OCI-LY7 (cell line): Measurements from ENCODE around the gene LPP. TPM values are rescaled to one million over a fixed set of nuclear protein-coding genes. Genes with fewer than 3 reads are reported as not detected.
A peak's percentile ranks its signal among the peaks of the same experiment; 100 is the strongest.

ENCODE experiments used
- BruUV-seq: library from RNA; stranded (reverse); fragments of 400-500 nt; replicated peaks from 2 replicates; lab custom pipeline; 2021; lab: Mats Ljungman, UMichigan
- CTCF ChIA-PET: fragments of 300-600 bp; sonication (Branson Sonifier 250); formaldehyde crosslinking; loops from one replicate; lab custom pipeline; 2022; ENCODE audit warnings: antibody characterized with exemption; ENCODE audit not compliant: unreplicated experiment; lab: Charles Lee
- POLR2A ChIA-PET: fragments of 300-600 bp; sonication (Branson Sonifier 250); formaldehyde crosslinking; loops from one replicate; lab custom pipeline; 2022; ENCODE audit warnings: antibody characterized with exemption; lab: Charles Lee
- DNase-seq: peaks from one replicate; pipeline ENCODE4 v3.0.0-alpha.2; 2015; ENCODE audit warnings: low spot score
- H2AFZ ChIP-seq: fragments of 200-600 bp; sonication (generic), shearing (Covaris generic); 2 replicates; pipeline ENCODE4 v1.6.1; 2014; ENCODE audit warnings: mild to moderate bottlenecking, antibody characterized with exemption, low read length, moderate library complexity
- H3K27ac ChIP-seq: fragments of 200-600 bp; sonication (generic); 2 replicates; pipeline ENCODE4 v1.5.1; 2014; ENCODE audit warnings: mixed run types, low read depth, mild to moderate bottlenecking, moderate library complexity, low read length, inconsistent platforms; ENCODE audit not compliant: poor library complexity, severe bottlenecking
- H3K36me3 ChIP-seq: fragments of 200-600 bp; sonication (generic); 2 replicates; pipeline ENCODE4 v1.6.1; 2014; ENCODE audit warnings: mild to moderate bottlenecking, antibody characterized with exemption, low read length, moderate library complexity, mixed read lengths; ENCODE audit not compliant: insufficient read depth
- H3K4me1 ChIP-seq: fragments of 200-600 bp; sonication (generic); 2 replicates; pipeline ENCODE4 v1.5.1; 2014; ENCODE audit warnings: mild to moderate bottlenecking, low read length; ENCODE audit not compliant: insufficient read depth, poor library complexity, severe bottlenecking
- H3K4me2 ChIP-seq: fragments of 200-600 bp; sonication (generic); 2 replicates; pipeline ENCODE4 v1.6.1; 2014; ENCODE audit warnings: mild to moderate bottlenecking, low read length
- H3K4me3 ChIP-seq: fragments of 200-600 bp; sonication (generic); 2 replicates; pipeline ENCODE4 v1.5.1; 2014; ENCODE audit warnings: mild to moderate bottlenecking, low read depth, low read length; ENCODE audit not compliant: poor library complexity, severe bottlenecking
- H3K79me2 ChIP-seq: fragments of 200-600 bp; sonication (generic); 2 replicates; pipeline ENCODE4 v1.6.1; 2016; ENCODE audit warnings: low read depth, mild to moderate bottlenecking, low read length, moderate library complexity, mixed read lengths; ENCODE audit not compliant: insufficient read depth
- H3K9me2 ChIP-seq: fragments of 200-600 bp; sonication (generic); 2 replicates; pipeline ENCODE4 v1.6.1; 2016; ENCODE audit warnings: mild to moderate bottlenecking, low read length, mixed read lengths; ENCODE audit not compliant: insufficient read depth
- H3K9me3 ChIP-seq: fragments of 200-600 bp; sonication (generic); 2 replicates; pipeline ENCODE4 v1.6.1; 2014; ENCODE audit warnings: mild to moderate bottlenecking, mixed run types, low read length, mixed read lengths
- H4K20me1 ChIP-seq: fragments of 200-600 bp; sonication (generic); 2 replicates; pipeline ENCODE4 v1.6.1; 2014; ENCODE audit warnings: mild to moderate bottlenecking, antibody characterized with exemption, low read length, moderate library complexity, mixed read lengths; ENCODE audit not compliant: insufficient read depth
- EZH2phosphoT487 ChIP-seq: fragments of 200-600 bp; sonication (generic); IDR thresholded peaks from 2 replicates; pipeline ENCODE4 v1.6.1; 2018; ENCODE audit warnings: low read depth, borderline replicate concordance, mild to moderate bottlenecking, mixed run types, antibody characterized with exemption, low read length, moderate library complexity, mixed read lengths
- intact Hi-C: fragments of 100-400 bp; cut with micrococcal nuclease; formaldehyde crosslinking; loops from one replicate; pipeline ENCODE4 v1.10.0; 2022; ENCODE audit not compliant: unreplicated experiment
- total RNA-seq, 2 experiments: library from RNA; depleted of rRNA in 1 of 2; stranded (reverse); fragments of >200 nt in 1 of 2; shearing (Covaris generic) in 1 of 2; gene quantifications; 2 replicates each; pipeline ENCODE4 v1.2.3, GENCODE V29; 2014 to 2022
- TF ChIP-seq, protein P1 (sequence below): fragments of 200-600 bp; sonication (generic); conservative IDR thresholded peaks from 2 replicates; pipeline ENCODE4 v1.5.1; 2014; ENCODE audit warnings: mild to moderate bottlenecking, antibody characterized with exemption, low read length, moderate library complexity, mixed read lengths

Gene LPP
- total RNA-seq, 2 experiments from 2014 or later = 10.9 to 119 TPM

DNA sequence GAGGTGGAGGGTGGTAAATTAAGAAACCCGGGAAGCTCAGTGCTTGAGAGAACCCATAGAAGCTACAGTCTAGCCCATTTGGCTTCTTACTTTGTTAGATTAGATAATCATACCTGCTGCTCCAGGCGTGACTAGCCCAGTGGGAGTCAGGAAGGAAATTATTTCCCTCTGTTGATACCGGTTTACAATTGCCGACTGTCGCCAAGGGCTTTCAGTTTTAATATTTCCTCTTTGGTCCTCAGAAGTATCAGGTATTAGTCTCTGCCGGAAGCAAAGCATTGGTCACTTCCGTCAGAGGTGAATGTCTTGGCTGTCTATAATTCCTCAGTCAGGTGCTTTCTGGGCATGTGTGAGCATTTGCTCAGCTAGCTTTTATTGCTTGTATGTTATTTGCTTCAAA lies 75.2 kb downstream of the LPP start:
- H3K9me2 ChIP-seq = no peaks in the 10 kb centered on the region
- intact Hi-C loops = no loop called here
- H3K9me3 ChIP-seq = no peaks in the 10 kb centered on the region
- H4K20me1 ChIP-seq = no peaks in the 10 kb centered on the region
- peaks cover 3% of the 10 kb centered on the region; the same call in 1 of the 2 replicates for H3K36me3 ChIP-seq
- H3K4me1 ChIP-seq = peaks cover 33% of the 10 kb centered on the region
- no peak overlapping the region for H3K4me3 ChIP-seq
- H3K4me2 ChIP-seq = peak overlapping the region; percentile 33; the same call in 1 of the 2 replicates
- peak overlapping the region; percentile 13; the same call in 1 of the 2 replicates for H2AFZ ChIP-seq
- no peak overlapping the region for H3K27ac ChIP-seq
- no TSS peak for BruUV-seq
- TF ChIP-seq EZH2phosphoT487 = no peak
- TF ChIP-seq, protein P1, sequence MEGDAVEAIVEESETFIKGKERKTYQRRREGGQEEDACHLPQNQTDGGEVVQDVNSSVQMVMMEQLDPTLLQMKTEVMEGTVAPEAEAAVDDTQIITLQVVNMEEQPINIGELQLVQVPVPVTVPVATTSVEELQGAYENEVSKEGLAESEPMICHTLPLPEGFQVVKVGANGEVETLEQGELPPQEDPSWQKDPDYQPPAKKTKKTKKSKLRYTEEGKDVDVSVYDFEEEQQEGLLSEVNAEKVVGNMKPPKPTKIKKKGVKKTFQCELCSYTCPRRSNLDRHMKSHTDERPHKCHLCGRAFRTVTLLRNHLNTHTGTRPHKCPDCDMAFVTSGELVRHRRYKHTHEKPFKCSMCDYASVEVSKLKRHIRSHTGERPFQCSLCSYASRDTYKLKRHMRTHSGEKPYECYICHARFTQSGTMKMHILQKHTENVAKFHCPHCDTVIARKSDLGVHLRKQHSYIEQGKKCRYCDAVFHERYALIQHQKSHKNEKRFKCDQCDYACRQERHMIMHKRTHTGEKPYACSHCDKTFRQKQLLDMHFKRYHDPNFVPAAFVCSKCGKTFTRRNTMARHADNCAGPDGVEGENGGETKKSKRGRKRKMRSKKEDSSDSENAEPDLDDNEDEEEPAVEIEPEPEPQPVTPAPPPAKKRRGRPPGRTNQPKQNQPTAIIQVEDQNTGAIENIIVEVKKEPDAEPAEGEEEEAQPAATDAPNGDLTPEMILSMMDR = no peak
- no peak for DNase-seq
- ChIA-PET POLR2A (interaction anchor here (0.5 to 1.4 kb wide), 4 partner anchors 10 to 24 kb away, joined by 3 read pairs; no protein-coding TSS in a partner anchor), CTCF (interaction anchor here (1.6 kb wide), 1 partner anchor 11 kb away, joined by 4 read pairs; no protein-coding TSS in a partner anchor)
- H3K79me2 ChIP-seq = no peaks in the 10 kb centered on the region

DNA sequence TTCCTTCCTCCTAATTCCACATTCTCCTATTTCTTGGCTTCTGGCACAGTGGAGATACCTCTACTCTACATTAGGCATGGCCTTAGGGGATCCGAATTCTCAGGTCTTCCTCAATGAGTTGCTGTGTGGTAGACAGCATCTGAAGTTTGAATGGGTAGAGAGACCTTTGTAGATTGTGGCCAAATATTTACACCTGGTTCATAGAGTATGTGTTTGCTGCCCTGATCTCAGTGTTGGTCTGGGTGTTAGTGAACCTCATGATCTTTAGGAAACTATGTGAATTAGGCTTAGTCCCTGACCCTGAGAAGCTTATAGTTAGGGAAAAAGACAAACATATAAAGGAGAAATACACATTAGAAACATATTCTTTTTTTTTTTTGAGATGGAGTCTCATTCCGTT lies 75.8 kb downstream of the LPP start:
- Histone ChIP-seq H3K9me3 (no peaks in the 10 kb centered on the region), H3K4me2 (peak overlapping the region; percentile 33; the same call in 1 of the 2 replicates), H3K4me1 (peaks cover 39% of the 10 kb centered on the region), H3K27ac (no peak overlapping the region), H4K20me1 (no peaks in the 10 kb centered on the region), H3K4me3 (no peak overlapping the region), H3K79me2 (no peaks in the 10 kb centered on the region), H3K36me3 (no peaks in the 10 kb centered on the region; the same call in 1 of the 2 replicates), H3K9me2 (no peaks in the 10 kb centered on the region), H2AFZ (peak overlapping the region; percentile 13; the same call in 1 of the 2 replicates)
- TF ChIP-seq EZH2phosphoT487 = no peak
- TF ChIP-seq, protein P1 = no peak
- BruUV-seq = no TSS peak
- DNase-seq = no peak
- intact Hi-C loops = no loop called here
- POLR2A ChIA-PET = interaction anchor here (0.7 to 1.4 kb wide), 3 partner anchors 9 to 75 kb away, joined by 3 read pairs; no protein-coding TSS in a partner anchor
- CTCF ChIA-PET = interaction anchor here (1.6 kb wide), 1 partner anchor 11 kb away, joined by 4 read pairs; no protein-coding TSS in a partner anchor

DNA sequence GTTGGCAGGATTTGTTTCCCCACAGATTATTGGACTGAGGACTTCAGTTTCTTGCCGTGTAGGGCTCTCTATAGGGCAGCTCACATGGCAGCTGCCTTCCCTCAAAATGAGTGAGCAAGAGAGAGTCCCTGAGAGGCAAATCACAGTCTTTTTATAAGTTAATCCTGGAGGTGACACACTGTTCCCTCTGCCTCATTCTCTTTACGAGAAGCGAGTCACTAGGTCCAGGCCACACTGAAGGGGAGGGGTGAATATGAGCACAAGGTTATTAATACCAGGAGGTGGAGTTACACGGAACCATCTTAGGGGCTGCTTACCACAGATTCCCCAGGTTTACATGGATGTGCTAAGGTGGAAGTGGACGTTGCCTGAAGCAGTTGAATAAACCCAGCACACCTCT lies 77.0 kb downstream of the LPP start:
- Histone ChIP-seq H3K4me2 (no peak overlapping the region), H3K9me3 (no peaks in the 10 kb centered on the region), H3K9me2 (no peaks in the 10 kb centered on the region), H3K27ac (no peak overlapping the region), H3K4me1 (peaks cover 51% of the 10 kb centered on the region), H3K4me3 (no peak overlapping the region), H3K79me2 (no peaks in the 10 kb centered on the region), H3K36me3 (no peaks in the 10 kb centered on the region; the same call in 1 of the 2 replicates), H2AFZ (no peak overlapping the region), H4K20me1 (no peaks in the 10 kb centered on the region)
- POLR2A ChIA-PET = interaction anchor here (1.4 kb wide), 2 partner anchors 9 to 10 kb away, joined by 3 to 4 read pairs; no protein-coding TSS in a partner anchor
- TF ChIP-seq, protein P1 = no peak
- no peak for TF ChIP-seq EZH2phosphoT487
- DNase-seq = no peak
- CTCF ChIA-PET = no interaction called here
- no TSS peak for BruUV-seq
- intact Hi-C loops = no loop called here
